ENCODE measurements around the gene MRPS6. TPM values are rescaled to one million over a fixed set of nuclear protein-coding genes. Genes with fewer than 3 reads are reported as not detected.

Gene MRPS6
- total RNA-seq, 2 donors from 2014 or later = 122 to 188 TPM

GRCh38 chr21:34141373-34141772, 68.0 kb downstream of the MRPS6 start:
- no peaks in the 10 kb centered on the region for H3K27me3 Mint-ChIP-seq
- peaks cover 2% of the 10 kb centered on the region for H3K9me3 Mint-ChIP-seq
- peaks cover 25% of the 10 kb centered on the region for H3K36me3 Mint-ChIP-seq
- H3K4me3 Mint-ChIP-seq = no peak overlapping the region
- ATAC-seq (no peak), DNase-seq (ENCODE audit: low spot score) (no peak)
- peaks cover 30 to 37% of the 10 kb centered on the region in 2 donors for H3K4me1 Mint-ChIP-seq (ENCODE audit: low read depth in 2 of 2)
- no peak overlapping the region for H3K27ac Mint-ChIP-seq

GRCh38 chr21:34143685-34144182, 70.4 kb downstream of the MRPS6 start:
- Mint-ChIP-seq H3K4me1 (ENCODE audit: low read depth in 2 of 2) (peaks cover 26 to 35% of the 10 kb centered on the region in 2 donors), H3K9me3 (no peaks in the 10 kb centered on the region), H3K36me3 (peaks cover 19% of the 10 kb centered on the region), H3K4me3 (no peak overlapping the region), H3K27ac (no peak overlapping the region), H3K27me3 (no peaks in the 10 kb centered on the region)
- ATAC-seq = no peak
- no peak for DNase-seq (ENCODE audit: low spot score)

- Mint-ChIP-seq H3K4me1 (ENCODE audit: low read depth in 2 of 2) (peaks cover 26 to 35% of the 10 kb centered on the region in 2 donors), H3K36me3 (peaks cover 19% of the 10 kb centered on the region), H3K9me3 (no peaks in the 10 kb centered on the region), H3K27me3 (no peaks in the 10 kb centered on the region), H3K4me3 (no peak overlapping the region), H3K27ac (no peak overlapping the region)
- DNase-seq (ENCODE audit: low spot score) (no peak), ATAC-seq (no peak)
Measured at GRCh38 chr21:34144224-34144623, 70.8 kb downstream of the MRPS6 start.

GRCh38 chr21:34147792-34148418, 74.5 kb downstream of the MRPS6 start:
- no peak for ATAC-seq
- Mint-ChIP-seq H3K27ac (no peak overlapping the region), H3K9me3 (no peaks in the 10 kb centered on the region), H3K36me3 (no peaks in the 10 kb centered on the region), H3K4me3 (no peak overlapping the region), H3K27me3 (no peaks in the 10 kb centered on the region), H3K4me1 (ENCODE audit: low read depth in 2 of 2) (peaks cover 6 to 27% of the 10 kb centered on the region in 2 donors)
- DNase-seq (ENCODE audit: low spot score) = no peak

DNA sequence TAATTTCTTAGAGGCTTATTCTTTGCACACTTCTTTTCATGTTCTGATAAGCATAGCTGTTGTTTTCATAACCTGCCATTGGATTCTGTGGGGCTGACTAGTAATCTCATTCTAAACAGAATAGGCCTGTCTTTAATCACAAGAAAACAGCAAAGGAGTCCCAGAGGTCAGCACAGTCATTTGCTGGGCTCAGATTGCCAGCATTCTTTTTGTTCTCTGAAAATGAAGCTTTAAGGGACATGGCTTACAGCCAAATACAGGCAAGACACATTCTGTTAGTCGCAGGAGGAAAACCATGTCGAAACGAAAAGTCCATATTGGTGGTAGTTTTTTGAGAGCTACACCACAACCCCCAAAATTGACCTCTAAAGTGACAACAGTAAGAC, 75.0 kb downstream of the MRPS6 start:
- H3K27ac Mint-ChIP-seq = no peak overlapping the region
- no peak for DNase-seq (ENCODE audit: low spot score)
- ATAC-seq = no peak
- no peaks in the 10 kb centered on the region for H3K27me3 Mint-ChIP-seq
- H3K4me3 Mint-ChIP-seq = no peak overlapping the region
- H3K4me1 Mint-ChIP-seq (ENCODE audit: low read depth in 2 of 2) = peaks cover 11 to 28% of the 10 kb centered on the region in 2 donors
- H3K9me3 Mint-ChIP-seq = no peaks in the 10 kb centered on the region
- H3K36me3 Mint-ChIP-seq = no peaks in the 10 kb centered on the region

GRCh38 chr21:34148826-34149558, 75.6 kb downstream of the MRPS6 start:
- Mint-ChIP-seq H3K4me1 (ENCODE audit: low read depth in 2 of 2) (peaks cover 12 to 31% of the 10 kb centered on the region in 2 donors), H3K9me3 (no peaks in the 10 kb centered on the region), H3K4me3 (no peak overlapping the region), H3K27me3 (no peaks in the 10 kb centered on the region), H3K27ac (no peak overlapping the region), H3K36me3 (no peaks in the 10 kb centered on the region)
- DNase-seq (ENCODE audit: low spot score) = no peak
- no peak for ATAC-seq

- DNase-seq (ENCODE audit: low spot score) (no peak), ATAC-seq (no peak)
- H3K36me3 Mint-ChIP-seq = no peaks in the 10 kb centered on the region
- H3K4me3 Mint-ChIP-seq = no peak overlapping the region
- no peaks in the 10 kb centered on the region for H3K27me3 Mint-ChIP-seq
- H3K9me3 Mint-ChIP-seq = no peaks in the 10 kb centered on the region
- no peak overlapping the region for H3K27ac Mint-ChIP-seq
- peaks cover 12 to 34% of the 10 kb centered on the region in 2 donors for H3K4me1 Mint-ChIP-seq (ENCODE audit: low read depth in 2 of 2)
Measured at GRCh38 chr21:34152500-34152899, 79.1 kb downstream of the MRPS6 start.

GRCh38 chr21:34154878-34155277, 81.5 kb downstream of the MRPS6 start:
- Mint-ChIP-seq H3K4me1 (ENCODE audit: low read depth in 2 of 2) (peaks cover 12 to 36% of the 10 kb centered on the region in 2 donors), H3K9me3 (no peaks in the 10 kb centered on the region), H3K27ac (peak overlapping the region in 1 of 2 donors; percentile 59), H3K36me3 (no peaks in the 10 kb centered on the region), H3K27me3 (no peaks in the 10 kb centered on the region), H3K4me3 (no peak overlapping the region)
- peak in 1 of 2 donors; percentile 51 for ATAC-seq
- DNase-seq (ENCODE audit: low spot score) = no peak

DNA sequence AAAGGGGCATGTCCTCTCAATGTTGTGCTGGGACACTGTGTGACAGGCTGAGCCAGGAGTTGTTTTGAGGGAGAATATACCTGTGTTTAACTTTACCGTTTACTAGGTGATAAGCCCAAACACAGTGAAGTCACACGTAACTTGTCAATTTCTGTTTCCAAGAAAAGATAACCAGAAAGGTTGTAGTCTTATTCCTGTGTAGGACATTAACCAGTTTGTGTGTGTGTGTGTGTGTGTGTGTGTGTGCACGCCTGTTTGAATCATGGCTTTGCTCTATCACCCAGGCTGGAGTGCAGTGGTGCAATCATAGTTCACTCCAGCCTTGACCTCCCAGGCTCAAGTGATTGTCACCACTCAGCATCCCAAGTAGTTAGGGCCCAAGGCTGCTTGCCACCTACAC, 83.6 kb downstream of the MRPS6 start:
- Mint-ChIP-seq H3K4me3 (no peak overlapping the region), H3K27ac (peak overlapping the region in 1 of 2 donors; percentile 36), H3K9me3 (no peaks in the 10 kb centered on the region), H3K4me1 (ENCODE audit: low read depth in 2 of 2) (peaks cover 12 to 31% of the 10 kb centered on the region in 2 donors), H3K27me3 (no peaks in the 10 kb centered on the region), H3K36me3 (no peaks in the 10 kb centered on the region)
- no peak for ATAC-seq
- DNase-seq (ENCODE audit: low spot score) = no peak

DNA sequence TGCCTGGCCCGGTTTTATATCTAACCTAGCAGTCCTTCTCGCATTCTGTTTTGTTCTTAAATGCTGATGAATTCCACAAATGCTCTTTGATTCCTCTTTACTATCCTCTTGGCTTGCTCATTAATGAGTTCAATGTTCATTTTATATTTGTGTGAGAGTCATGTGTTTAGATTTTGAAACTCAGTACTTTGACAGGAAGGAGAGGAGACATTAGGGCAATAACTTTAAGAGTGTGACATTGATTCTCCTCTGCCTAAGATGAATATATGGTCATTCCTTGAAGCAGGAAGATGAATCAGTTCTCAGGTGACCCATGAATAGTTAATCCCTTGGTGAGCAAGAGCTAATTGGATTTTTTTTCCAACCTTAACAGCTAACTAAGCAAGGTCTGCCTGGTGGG, 84.1 kb downstream of the MRPS6 start:
- H3K9me3 Mint-ChIP-seq = no peaks in the 10 kb centered on the region
- ATAC-seq = no peak
- no peak overlapping the region for H3K4me3 Mint-ChIP-seq
- peaks cover 8 to 28% of the 10 kb centered on the region in 2 donors for H3K4me1 Mint-ChIP-seq (ENCODE audit: low read depth in 2 of 2)
- no peak for DNase-seq (ENCODE audit: low spot score)
- H3K27ac Mint-ChIP-seq = peak overlapping the region in 1 of 2 donors; percentile 36
- no peaks in the 10 kb centered on the region for H3K27me3 Mint-ChIP-seq
- H3K36me3 Mint-ChIP-seq = no peaks in the 10 kb centered on the region

GRCh38 chr21:34158866-34159835, 85.8 kb downstream of the MRPS6 start:
- Mint-ChIP-seq H3K27ac (no peak overlapping the region), H3K27me3 (no peaks in the 10 kb centered on the region), H3K9me3 (no peaks in the 10 kb centered on the region), H3K36me3 (peaks cover 9% of the 10 kb centered on the region), H3K4me3 (no peak overlapping the region), H3K4me1 (ENCODE audit: low read depth in 2 of 2) (peaks cover 0 to 18% of the 10 kb centered on the region in 2 donors)
- DNase-seq (ENCODE audit: low spot score) (no peak), ATAC-seq (no peak)

- H3K9me3 Mint-ChIP-seq = peaks cover 19% of the 10 kb centered on the region
- no peak overlapping the region for H3K27ac Mint-ChIP-seq
- H3K4me3 Mint-ChIP-seq = no peak overlapping the region
- DNase-seq (ENCODE audit: low spot score) (no peak), ATAC-seq (no peak)
- no peaks in the 10 kb centered on the region for H3K4me1 Mint-ChIP-seq (ENCODE audit: low read depth in 2 of 2)
- peaks cover 68% of the 10 kb centered on the region for H3K36me3 Mint-ChIP-seq
- H3K27me3 Mint-ChIP-seq = no peaks in the 10 kb centered on the region
Measured at GRCh38 chr21:34166468-34166867, 93.1 kb downstream of the MRPS6 start.

DNA sequence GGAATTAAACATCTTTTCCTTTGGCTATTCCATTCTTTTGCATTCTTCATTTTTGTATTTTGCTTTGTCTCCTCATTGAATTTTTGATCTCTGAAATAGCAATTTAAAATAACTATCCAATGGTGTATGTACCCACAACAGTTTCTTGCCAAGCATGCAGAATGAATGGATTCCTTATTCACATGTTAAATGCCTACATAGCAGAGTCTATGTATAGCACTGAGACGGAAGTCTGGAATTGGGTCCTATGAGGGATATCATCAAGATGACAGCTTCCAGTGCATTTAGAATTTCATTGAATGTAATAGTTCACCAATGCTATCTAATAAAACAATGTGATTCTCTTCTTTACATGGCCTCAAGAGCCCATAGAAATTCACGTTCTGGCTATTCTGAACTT, 97.5 kb downstream of the MRPS6 start:
- Mint-ChIP-seq H3K27me3 (no peaks in the 10 kb centered on the region), H3K27ac (no peak overlapping the region), H3K36me3 (peaks cover 77% of the 10 kb centered on the region), H3K9me3 (peaks cover 34% of the 10 kb centered on the region), H3K4me3 (no peak overlapping the region), H3K4me1 (ENCODE audit: low read depth in 2 of 2) (no peaks in the 10 kb centered on the region)
- DNase-seq (ENCODE audit: low spot score) = no peak
- no peak for ATAC-seq
